NCI-H2081 (cell line): ENCODE data around the gene ANKMY1.
"Not testable (repeated sequence)": the region's sequence is repeated elsewhere in the genome, so short reads cannot be mapped to it uniquely, and the experiment has no call there.

Source experiments
- DNase-seq, 2 experiments: peaks; one replicate each; lab custom pipeline; 2025; lab: John Stamatoyannopoulos, UW

ANKMY1 gene

GRCh38 chr2:240555541-240556250 lies 2.1 kb downstream of the ANKMY1 start:
- no peak for DNase-seq

- DNase-seq: no peak
Observed at GRCh38 chr2:240554767-240555493, 2.9 kb downstream of the ANKMY1 start.

GRCh38 chr2:240553956-240554480 lies 3.8 kb downstream of the ANKMY1 start:
- no peak for DNase-seq

- no peak for DNase-seq
Observed at GRCh38 chr2:240551811-240552210, 6.0 kb downstream of the ANKMY1 start.

GRCh38 chr2:240551288-240551687 lies 6.5 kb downstream of the ANKMY1 start:
- DNase-seq: no peak

GRCh38 chr2:240539906-240540305 lies 17.9 kb downstream of the ANKMY1 start:
- DNase-seq: no peak

- DNase-seq: not testable (repeated sequence)
Observed at GRCh38 chr2:240539101-240539500, 18.7 kb downstream of the ANKMY1 start.

- no peak for DNase-seq
Observed at GRCh38 chr2:240538031-240538780, 19.6 kb downstream of the ANKMY1 start.

GRCh38 chr2:240532031-240532775 lies 25.6 kb downstream of the ANKMY1 start:
- no peak for DNase-seq

GRCh38 chr2:240531038-240531437 lies 26.8 kb downstream of the ANKMY1 start:
- no peak for DNase-seq

- DNase-seq: no peak
Observed at GRCh38 chr2:240530181-240530580, 27.6 kb downstream of the ANKMY1 start.

- DNase-seq: no peak
Observed at GRCh38 chr2:240529344-240529999, 28.3 kb downstream of the ANKMY1 start.

- DNase-seq: no peak
Observed at GRCh38 chr2:240528406-240529040, 29.3 kb downstream of the ANKMY1 start.

- no peak for DNase-seq
Observed at GRCh38 chr2:240527153-240527750, 30.5 kb downstream of the ANKMY1 start.

- DNase-seq: no peak
Observed at GRCh38 chr2:240526521-240526920, 31.3 kb downstream of the ANKMY1 start.

- DNase-seq: no peak
Observed at GRCh38 chr2:240525802-240526201, 32.0 kb downstream of the ANKMY1 start.

- no peak for DNase-seq
Observed at GRCh38 chr2:240524963-240525718, 32.6 kb downstream of the ANKMY1 start.

- no peak for DNase-seq
Observed at GRCh38 chr2:240523451-240524281, 34.1 kb downstream of the ANKMY1 start.

- no peak for DNase-seq
Observed at GRCh38 chr2:240522406-240522805, 35.4 kb downstream of the ANKMY1 start.
